Dendritic cell treated with granulocyte-macrophage colony-stimulating factor and Interleukin-4, amounts not matched to agents 40 ng/mL and 50 ng/mL, for 4 days (primary cell): ENCODE data around the gene BHMT.
"Not testable (repeated sequence)": the region's sequence is repeated elsewhere in the genome, so short reads cannot be mapped to it uniquely, and the experiment has no call there.

ENCODE experiments used
- H3K27ac Mint-ChIP-seq: one replicate; pipeline ENCODE4 v1.8.0; 2022; ENCODE audit warnings: mild to moderate bottlenecking, mixed read lengths
- H3K27me3 Mint-ChIP-seq: one replicate; pipeline ENCODE4 v1.8.0; 2022; ENCODE audit warnings: mild to moderate bottlenecking, mixed read lengths
- H3K36me3 Mint-ChIP-seq: one replicate; pipeline ENCODE4 v1.8.0; 2022; ENCODE audit warnings: low read depth, mixed read lengths
- H3K4me1 Mint-ChIP-seq: one replicate; pipeline ENCODE4 v1.8.0; 2022; ENCODE audit warnings: low read depth, mixed read lengths
- H3K4me3 Mint-ChIP-seq: one replicate; pipeline ENCODE4 v1.8.0; 2022; ENCODE audit warnings: mild to moderate bottlenecking, moderate library complexity, mixed read lengths
- H3K9me3 Mint-ChIP-seq: one replicate; pipeline ENCODE4 v1.8.0; 2022; ENCODE audit warnings: mixed read lengths
- intact Hi-C: fragments of 100-400 bp; cut with micrococcal nuclease; formaldehyde crosslinking; loops from one replicate; pipeline ENCODE4 v1.15.0; 2022

BHMT gene

GRCh38 chr5:79172269-79172668 lies 60.7 kb downstream of the BHMT start:
- H3K27ac Mint-ChIP-seq: no peak overlapping the region
- no peak overlapping the region for H3K4me3 Mint-ChIP-seq
- intact Hi-C loops: no loop called here
- no peaks in the 10 kb centered on the region for H3K4me1 Mint-ChIP-seq
- H3K9me3 Mint-ChIP-seq: no peaks in the 10 kb centered on the region
- no peaks in the 10 kb centered on the region for H3K27me3 Mint-ChIP-seq
- no peaks in the 10 kb centered on the region for H3K36me3 Mint-ChIP-seq

- Mint-ChIP-seq H3K27ac (no peak overlapping the region), H3K4me1 (no peaks in the 10 kb centered on the region), H3K36me3 (no peaks in the 10 kb centered on the region), H3K4me3 (no peak overlapping the region), H3K27me3 (no peaks in the 10 kb centered on the region), H3K9me3 (no peaks in the 10 kb centered on the region)
- intact Hi-C loops: no loop called here
Measured at GRCh38 chr5:79173626-79174025, 62.0 kb downstream of the BHMT start.

- H3K36me3 Mint-ChIP-seq, H3K4me3 Mint-ChIP-seq, H3K27me3 Mint-ChIP-seq, H3K9me3 Mint-ChIP-seq, intact Hi-C loops, H3K27ac Mint-ChIP-seq: not testable (repeated sequence)
- H3K4me1 Mint-ChIP-seq: peaks cover 10% of the 10 kb centered on the region
Measured at GRCh38 chr5:79180449-79180848, 68.8 kb downstream of the BHMT start.

- Mint-ChIP-seq H3K4me1 (peaks cover 10% of the 10 kb centered on the region), H3K27me3 (no peaks in the 10 kb centered on the region), H3K9me3 (no peaks in the 10 kb centered on the region), H3K4me3 (no peak overlapping the region), H3K36me3 (no peaks in the 10 kb centered on the region), H3K27ac (no peak overlapping the region)
- intact Hi-C loops: no loop called here
Measured at GRCh38 chr5:79181419-79182022, 69.9 kb downstream of the BHMT start.
